Endothelial cell of umbilical vein (primary cell): ENCODE results near the gene TRIM67. TPM values are rescaled to one million over a fixed set of nuclear protein-coding genes. Genes with fewer than 3 reads are reported as not detected.

Experiments used
- BruUV-seq: library from RNA; stranded (reverse); fragments of 400-500 nt; replicated peaks from 2 replicates; lab custom pipeline; 2021; lab: Mats Ljungman, UMichigan
- CTCF ChIA-PET: fragments of 300-600, 350-600 bp; sonication (Branson Sonifier 250); formaldehyde crosslinking; loops from one replicate; lab custom pipeline; 2021; ENCODE audit warnings: antibody characterized with exemption, inconsistent platforms; lab: Charles Lee
- POLR2A ChIA-PET: fragments of 300-600, 350-600 bp; sonication (Branson Sonifier 250); formaldehyde crosslinking; loops from one replicate; lab custom pipeline; 2021; ENCODE audit warnings: antibody characterized with exemption, inconsistent platforms; lab: Charles Lee
- DNase-seq: peaks from one replicate; pipeline ENCODE4 v3.0.0-alpha.2; 2011; ENCODE audit warnings: low read depth, low spot score
- FAIRE-seq: peaks from 2 replicates; lab custom pipeline; 2011; peaks lifted over from hg19 to GRCh38; lab: Jason Lieb, UNC
- H2AFZ ChIP-seq: 2 replicates; pipeline ENCODE4 v1.6.0; 2012; ENCODE audit warnings: low read depth, low read length, control low read depth, inconsistent platforms
- H3K27ac ChIP-seq: 2 replicates; pipeline ENCODE4 v1.5.1; 2011; ENCODE audit warnings: low read depth, mild to moderate bottlenecking, control low read depth, low read length, moderate library complexity; ENCODE audit not compliant: insufficient read depth
- H3K27me3 ChIP-seq, 2 experiments: 2 replicates each; pipeline versions ENCODE4 v1.6.0 to v1.6.1; 2011; ENCODE audit warnings: low read length in 2 of 2, mixed read lengths in 1 of 2; ENCODE audit not compliant: control insufficient read depth in 2 of 2, insufficient read depth in 2 of 2
- H3K36me3 ChIP-seq, 2 experiments: 2 replicates in 1 of 2; 3 replicates in 1 of 2; pipeline ENCODE4 v1.5.1; 2011; ENCODE audit warnings: low read length in 2 of 2, mild to moderate bottlenecking in 1 of 2, moderate library complexity in 1 of 2; ENCODE audit not compliant: control insufficient read depth in 2 of 2, insufficient read depth in 2 of 2; ENCODE audit errors: extremely low read depth in 1 of 2
- H3K4me1 ChIP-seq: 3 replicates; pipeline ENCODE4 v1.5.1; 2011; ENCODE audit warnings: mild to moderate bottlenecking, low read length; ENCODE audit not compliant: control insufficient read depth, insufficient read depth; ENCODE audit errors: extremely low read depth
- H3K4me2 ChIP-seq: 2 replicates; pipeline ENCODE4 v1.6.1; 2011; ENCODE audit warnings: low read length, control low read depth, mixed read lengths; ENCODE audit not compliant: insufficient read depth
- H3K4me3 ChIP-seq, 3 experiments: fragments of 200-600 bp in 1 of 3; sonication (generic), shearing (Covaris generic) in 1 of 3; replicated peaks in 1 of 3; 2 replicates each; pipeline ENCODE4 v1.5.1; 2011 to 2016; ENCODE audit warnings: control low read depth in 3 of 3, low read length in 3 of 3, mild to moderate bottlenecking in 2 of 3, inconsistent platforms in 1 of 3, low read depth in 1 of 3, moderate library complexity in 1 of 3; ENCODE audit not compliant: insufficient read depth in 1 of 3
- H3K79me2 ChIP-seq: 2 replicates; pipeline ENCODE4 v1.6.0; 2012; ENCODE audit warnings: low read length, inconsistent platforms; ENCODE audit not compliant: control insufficient read depth, insufficient read depth
- H3K9ac ChIP-seq: replicated peaks from 2 replicates; pipeline ENCODE3; 2011; ENCODE audit warnings: low read length, control low read depth; ENCODE audit not compliant: insufficient read depth; ENCODE audit errors: extremely low read depth
- H3K9me1 ChIP-seq: replicated peaks from 3 replicates; pipeline ENCODE4 v1.6.0; 2011; ENCODE audit warnings: mild to moderate bottlenecking, low read length; ENCODE audit not compliant: control insufficient read depth, insufficient read depth; ENCODE audit errors: extremely low read depth
- H3K9me3 ChIP-seq: replicated peaks from 2 replicates; pipeline ENCODE4 v1.5.1; 2012; ENCODE audit warnings: low read length, inconsistent platforms; ENCODE audit not compliant: control insufficient read depth, insufficient read depth
- H4K20me1 ChIP-seq: replicated peaks from 2 replicates; pipeline ENCODE3; 2011; ENCODE audit warnings: mild to moderate bottlenecking, low read length; ENCODE audit not compliant: control insufficient read depth, insufficient read depth; ENCODE audit errors: extremely low read depth
- MYC ChIP-seq: IDR thresholded peaks from one replicate; pipeline ENCODE4 v1.6.1; 2011; ENCODE audit warnings: mild to moderate bottlenecking, low read depth, low read length
- POLR2A ChIP-seq: IDR thresholded peaks from 2 replicates; pipeline ENCODE4 v1.6.1; 2012; ENCODE audit warnings: low read depth, mild to moderate bottlenecking, control low read depth, low read length
- POLR2AphosphoS5 ChIP-seq: IDR thresholded peaks from 2 replicates; pipeline ENCODE4 v1.6.1; 2012; ENCODE audit warnings: low read depth, mild to moderate bottlenecking, control low read depth, low read length, moderate library complexity; ENCODE audit not compliant: insufficient read depth
- dilution Hi-C: fragments of 300-500 bp; cut with MboI; formaldehyde crosslinking; loops from one replicate; pipeline ENCODE4 v1.15.0; 2019; ENCODE audit warnings: low sequenced_read_pairs; ENCODE audit not compliant: extremely low pct_ligation_motif_present
- intact Hi-C: fragments of 100-400 bp; cut with micrococcal nuclease; formaldehyde crosslinking; loops from one replicate; pipeline ENCODE4 v1.10.0; 2022
- polyA plus RNA-seq, 4 experiments: library from polyadenylated mRNA; depleted of rRNA in 3 of 4; stranded (reverse) in 3 of 4; unstranded in 1 of 4; fragments of >200 nt; gene quantifications; 2 replicates each; pipeline versions ENCODE4 v1.2.1 to v1.2.3, GENCODE V29; 2011 to 2012; ENCODE audit warnings: missing spikeins in 1 of 4
- total RNA-seq: library from RNA; stranded (reverse); gene quantifications from 2 replicates; pipeline ENCODE4 v1.2.3, GENCODE V29; 2021
- TF ChIP-seq, protein P1 (sequence below), 2 donors: IDR thresholded peaks; 1 replicate in 1 of 2; 2 replicates in 1 of 2; pipeline ENCODE4 v1.5.1; 2011; ENCODE audit warnings: low read length in 2 of 2, mild to moderate bottlenecking in 2 of 2, moderate library complexity in 2 of 2, control low read depth in 1 of 2, inconsistent platforms in 1 of 2, low read depth in 1 of 2; ENCODE audit not compliant: insufficient read depth in 1 of 2; ENCODE audit errors: extremely low read depth in 1 of 2

The TRIM67 gene
- total and polyA plus RNA-seq, 2 donors (not counting 3 experiments of a cell fraction or from before 2014, with no cell fraction given): not detected

DNA sequence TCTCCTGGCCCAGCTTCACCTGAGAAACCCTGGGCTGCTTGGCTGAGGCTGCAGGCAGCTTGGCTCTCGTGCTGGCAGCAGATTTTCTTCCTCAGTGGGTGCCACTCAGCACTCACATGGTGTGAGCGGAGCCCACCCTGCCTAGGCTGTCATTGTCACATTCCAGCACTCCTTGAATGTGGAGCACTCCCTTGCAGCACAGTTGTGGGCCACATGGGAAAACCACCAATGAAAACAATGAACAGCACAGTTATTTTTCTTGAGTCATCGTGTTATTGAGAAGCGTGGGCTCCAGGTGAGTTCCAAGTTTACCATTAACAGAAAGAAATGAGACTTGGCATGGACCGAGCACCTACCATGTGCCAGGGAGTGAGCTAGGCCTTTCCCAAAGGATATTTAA, 27.2 kb upstream of the TRIM67 start:
- no peak overlapping the region for H3K27ac ChIP-seq
- no TSS peak for BruUV-seq

GRCh38 chr1:231138236-231138635, 23.6 kb upstream of the TRIM67 start:
- Histone ChIP-seq H3K79me2 (no peaks in the 10 kb centered on the region), H3K9me3 (no peaks in the 10 kb centered on the region), H3K27ac (no peak overlapping the region), H3K9me1 (no peaks in the 10 kb centered on the region), H2AFZ (no peak overlapping the region), H3K4me1 (peaks cover 19% of the 10 kb centered on the region), H3K4me3 (no peak overlapping the region), H3K4me2 (no peak overlapping the region), H3K9ac (no peak overlapping the region), H4K20me1 (no peaks in the 10 kb centered on the region), H3K27me3 (peaks cover 0 to 5% of the 10 kb centered on the region in 2 experiments), H3K36me3 (no peaks in the 10 kb centered on the region)
- FAIRE-seq (no peak), DNase-seq (no peak)
- TF ChIP-seq, protein P1, sequence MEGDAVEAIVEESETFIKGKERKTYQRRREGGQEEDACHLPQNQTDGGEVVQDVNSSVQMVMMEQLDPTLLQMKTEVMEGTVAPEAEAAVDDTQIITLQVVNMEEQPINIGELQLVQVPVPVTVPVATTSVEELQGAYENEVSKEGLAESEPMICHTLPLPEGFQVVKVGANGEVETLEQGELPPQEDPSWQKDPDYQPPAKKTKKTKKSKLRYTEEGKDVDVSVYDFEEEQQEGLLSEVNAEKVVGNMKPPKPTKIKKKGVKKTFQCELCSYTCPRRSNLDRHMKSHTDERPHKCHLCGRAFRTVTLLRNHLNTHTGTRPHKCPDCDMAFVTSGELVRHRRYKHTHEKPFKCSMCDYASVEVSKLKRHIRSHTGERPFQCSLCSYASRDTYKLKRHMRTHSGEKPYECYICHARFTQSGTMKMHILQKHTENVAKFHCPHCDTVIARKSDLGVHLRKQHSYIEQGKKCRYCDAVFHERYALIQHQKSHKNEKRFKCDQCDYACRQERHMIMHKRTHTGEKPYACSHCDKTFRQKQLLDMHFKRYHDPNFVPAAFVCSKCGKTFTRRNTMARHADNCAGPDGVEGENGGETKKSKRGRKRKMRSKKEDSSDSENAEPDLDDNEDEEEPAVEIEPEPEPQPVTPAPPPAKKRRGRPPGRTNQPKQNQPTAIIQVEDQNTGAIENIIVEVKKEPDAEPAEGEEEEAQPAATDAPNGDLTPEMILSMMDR (IDR thresholded peaks at IDR 0.05; ENCODE audit: extremely low read depth in 1 of 2, insufficient read depth in 1 of 2, low read depth in 1 of 2, low read length in 2 of 2): no peak
- TF ChIP-seq POLR2A (no peak), MYC (no peak), POLR2AphosphoS5 (no peak)
- intact Hi-C loops (no loop called here), dilution Hi-C loops (no loop called here)
- ChIA-PET POLR2A (no interaction called here), CTCF (interaction anchor here (1.7 kb wide), 1 partner anchor 46 kb away, joined by 6 read pairs; no protein-coding TSS in a partner anchor)
- BruUV-seq: no TSS peak

More for the DNA sequence above, 27.2 kb upstream of the TRIM67 start:
- FAIRE-seq (no peak), DNase-seq (no peak)
- dilution Hi-C loops (no loop called here), intact Hi-C loops (no loop called here)
- Histone ChIP-seq H3K27me3 (no peaks in the 10 kb centered on the region), H3K9me1 (no peaks in the 10 kb centered on the region), H4K20me1 (no peaks in the 10 kb centered on the region), H3K79me2 (no peaks in the 10 kb centered on the region), H3K4me2 (no peak overlapping the region), H3K4me1 (peaks cover 11% of the 10 kb centered on the region), H3K4me3 (no peak overlapping the region), H2AFZ (no peak overlapping the region), H3K36me3 (no peaks in the 10 kb centered on the region), H3K9me3 (no peaks in the 10 kb centered on the region), H3K9ac (no peak overlapping the region)
- CTCF ChIA-PET: no interaction called here
- POLR2A ChIA-PET: no interaction called here
- TF ChIP-seq, protein P1 (IDR thresholded peaks at IDR 0.05; ENCODE audit: extremely low read depth in 1 of 2, insufficient read depth in 1 of 2, low read depth in 1 of 2, low read length in 2 of 2): no peak
